ENCODE data around the gene ETV6. TPM values are rescaled to one million over a fixed set of nuclear protein-coding genes. Genes with fewer than 3 reads are reported as not detected.

The ETV6 gene
- total RNA-seq, 4 donors from 2014 or later = 7.6 to 45.5 (median 8.2) TPM

DNA sequence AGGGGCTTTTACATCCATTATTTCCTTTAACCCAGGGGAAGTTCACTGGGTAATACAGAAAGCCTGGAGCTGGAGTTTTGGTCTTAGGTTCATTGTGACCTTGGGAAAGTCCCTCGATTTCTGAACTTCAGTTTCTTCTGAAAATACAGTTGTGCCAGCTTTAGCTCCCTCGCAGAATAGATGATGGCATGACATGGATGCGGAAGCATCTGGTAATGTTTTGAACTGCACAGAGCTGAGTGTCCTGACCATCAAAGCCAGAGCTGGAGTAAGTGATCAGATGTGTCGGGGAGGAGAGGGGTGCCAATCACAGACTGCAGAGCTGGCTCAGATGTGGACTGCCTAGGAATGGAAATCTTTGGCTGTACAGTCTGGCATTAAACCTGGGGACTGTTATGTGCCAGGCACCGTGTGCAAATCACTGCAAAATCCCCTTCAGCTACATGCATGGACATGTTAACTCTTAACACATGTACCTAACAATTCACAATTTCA, 180.9 kb downstream of the ETV6 start:
- TF ChIP-seq, protein P1, sequence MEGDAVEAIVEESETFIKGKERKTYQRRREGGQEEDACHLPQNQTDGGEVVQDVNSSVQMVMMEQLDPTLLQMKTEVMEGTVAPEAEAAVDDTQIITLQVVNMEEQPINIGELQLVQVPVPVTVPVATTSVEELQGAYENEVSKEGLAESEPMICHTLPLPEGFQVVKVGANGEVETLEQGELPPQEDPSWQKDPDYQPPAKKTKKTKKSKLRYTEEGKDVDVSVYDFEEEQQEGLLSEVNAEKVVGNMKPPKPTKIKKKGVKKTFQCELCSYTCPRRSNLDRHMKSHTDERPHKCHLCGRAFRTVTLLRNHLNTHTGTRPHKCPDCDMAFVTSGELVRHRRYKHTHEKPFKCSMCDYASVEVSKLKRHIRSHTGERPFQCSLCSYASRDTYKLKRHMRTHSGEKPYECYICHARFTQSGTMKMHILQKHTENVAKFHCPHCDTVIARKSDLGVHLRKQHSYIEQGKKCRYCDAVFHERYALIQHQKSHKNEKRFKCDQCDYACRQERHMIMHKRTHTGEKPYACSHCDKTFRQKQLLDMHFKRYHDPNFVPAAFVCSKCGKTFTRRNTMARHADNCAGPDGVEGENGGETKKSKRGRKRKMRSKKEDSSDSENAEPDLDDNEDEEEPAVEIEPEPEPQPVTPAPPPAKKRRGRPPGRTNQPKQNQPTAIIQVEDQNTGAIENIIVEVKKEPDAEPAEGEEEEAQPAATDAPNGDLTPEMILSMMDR (IDR thresholded peaks at IDR 0.05) = no peak
- TF ChIP-seq POLR2A (IDR thresholded peaks at IDR 0.05) = no peak
- DNase-seq = no peak
- no peaks in the 10 kb centered on the region for H3K4me1 ChIP-seq
- H3K9me3 ChIP-seq = no peaks in the 10 kb centered on the region
- intact Hi-C loops (cut with DNase I; ENCODE audit: low total_unique reads) = no loop called here
- no peaks in the 10 kb centered on the region for H3K27me3 ChIP-seq
- no peak overlapping the region for H3K27ac ChIP-seq
- no peak overlapping the region for H3K4me3 ChIP-seq
- H3K36me3 ChIP-seq = no peaks in the 10 kb centered on the region

GRCh38 chr12:11832093-11832492, 182.6 kb downstream of the ETV6 start:
- Histone ChIP-seq H3K27me3 (no peaks in the 10 kb centered on the region), H3K27ac (no peak overlapping the region), H3K4me1 (no peaks in the 10 kb centered on the region), H3K36me3 (no peaks in the 10 kb centered on the region), H3K4me3 (no peak overlapping the region), H3K9me3 (no peaks in the 10 kb centered on the region)
- DNase-seq = no peak
- TF ChIP-seq POLR2A (IDR thresholded peaks at IDR 0.05) = no peak
- TF ChIP-seq, protein P1 (IDR thresholded peaks at IDR 0.05) = no peak
- intact Hi-C loops (cut with DNase I; ENCODE audit: low total_unique reads) = no loop called here

- no peak for TF ChIP-seq POLR2A (IDR thresholded peaks at IDR 0.05)
- TF ChIP-seq, protein P1 (IDR thresholded peaks at IDR 0.05) = no peak
- intact Hi-C loops (cut with DNase I; ENCODE audit: low total_unique reads) = no loop called here
- no peak overlapping the region for H3K27ac ChIP-seq
- no peak for DNase-seq
- no peaks in the 10 kb centered on the region for H3K27me3 ChIP-seq
- no peak overlapping the region for H3K4me3 ChIP-seq
- no peaks in the 10 kb centered on the region for H3K36me3 ChIP-seq
- H3K4me1 ChIP-seq = no peaks in the 10 kb centered on the region
- no peaks in the 10 kb centered on the region for H3K9me3 ChIP-seq
Measured at GRCh38 chr12:11833174-11833895, 183.9 kb downstream of the ETV6 start.

- Histone ChIP-seq H3K27ac (no peak overlapping the region), H3K27me3 (no peaks in the 10 kb centered on the region), H3K36me3 (no peaks in the 10 kb centered on the region), H3K9me3 (no peaks in the 10 kb centered on the region), H3K4me1 (peaks cover 0 to 4% of the 10 kb centered on the region in 2 donors), H3K4me3 (no peak overlapping the region)
- intact Hi-C loops (cut with DNase I; ENCODE audit: low total_unique reads) = no loop called here
- TF ChIP-seq, protein P1 (IDR thresholded peaks at IDR 0.05) = no peak
- DNase-seq = no peak
Measured at GRCh38 chr12:11834104-11834812, 184.8 kb downstream of the ETV6 start.

DNA sequence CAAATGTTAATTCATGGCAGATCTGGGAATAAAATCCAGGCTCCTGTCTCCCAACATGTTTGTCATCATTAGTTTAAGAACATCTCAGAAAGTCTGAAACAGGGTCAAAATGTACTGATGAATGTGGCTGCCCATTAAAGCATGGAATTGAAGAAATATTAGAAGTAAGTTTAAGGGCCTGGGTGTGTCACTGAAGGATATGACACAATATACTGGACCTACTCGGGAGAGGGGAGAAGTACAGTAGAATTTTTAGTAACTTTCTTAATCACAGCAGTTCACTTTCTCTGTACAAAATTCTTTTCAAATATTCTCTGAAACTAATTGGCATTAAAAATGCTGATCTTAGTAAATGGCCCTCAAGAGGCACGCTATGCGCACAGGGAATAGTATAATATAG, 185.5 kb downstream of the ETV6 start:
- TF ChIP-seq POLR2A (IDR thresholded peaks at IDR 0.05) = no peak
- TF ChIP-seq, protein P1 (IDR thresholded peaks at IDR 0.05) = no peak
- DNase-seq = no peak
- no peaks in the 10 kb centered on the region for H3K36me3 ChIP-seq
- intact Hi-C loops (cut with DNase I; ENCODE audit: low total_unique reads) = no loop called here
- peaks cover 0 to 4% of the 10 kb centered on the region in 2 donors for H3K4me1 ChIP-seq
- H3K9me3 ChIP-seq = no peaks in the 10 kb centered on the region
- H3K27ac ChIP-seq = no peak overlapping the region
- no peaks in the 10 kb centered on the region for H3K27me3 ChIP-seq
- H3K4me3 ChIP-seq = no peak overlapping the region

Data from uterus (tissue), 4 donors.